Measurements from ENCODE around the gene HOXD1. TPM values are rescaled to one million over a fixed set of nuclear protein-coding genes. Genes with fewer than 3 reads are reported as not detected.

Gene HOXD1
- total RNA-seq, 1 donor from 2014 or later: 1.2 TPM

- DNase-seq (ENCODE audit: extremely low spot score in 2 of 2): no peak
- no peak for TF ChIP-seq POLR2A (IDR thresholded peaks at IDR 0.05)
- TF ChIP-seq POLR2AphosphoS5 (IDR thresholded peaks at IDR 0.05; ENCODE audit: insufficient read depth in 1 of 2, low read depth in 1 of 2): peak in 1 of 2 donors; percentile 47
- Histone ChIP-seq H3K36me3 (no peaks in the 10 kb centered on the region), H3K9me3 (no peaks in the 10 kb centered on the region), H3K4me1 (peaks cover 13% of the 10 kb centered on the region), H3K27me3 (no peaks in the 10 kb centered on the region), H3K4me3 (peak overlapping the region; percentile 17 to 32), H3K27ac (no peak overlapping the region)
- intact Hi-C loops (cut with DNase I): no loop called here
Measured at GRCh38 chr2:176178757-176179295, 9.6 kb upstream of the HOXD1 start.

- TF ChIP-seq CTCF (IDR thresholded peaks at IDR 0.05) (no peak), POLR2AphosphoS5 (IDR thresholded peaks at IDR 0.05; ENCODE audit: insufficient read depth in 1 of 2, low read depth in 1 of 2) (no peak), POLR2A (IDR thresholded peaks at IDR 0.05) (no peak)
- Histone ChIP-seq H3K27me3 (no peaks in the 10 kb centered on the region), H3K4me3 (no peak overlapping the region), H3K4me1 (peaks cover 13% of the 10 kb centered on the region), H3K36me3 (no peaks in the 10 kb centered on the region), H3K27ac (no peak overlapping the region), H3K9me3 (no peaks in the 10 kb centered on the region)
- DNase-seq (ENCODE audit: extremely low spot score in 2 of 2): no peak
- intact Hi-C loops (cut with DNase I): no loop called here
Measured at GRCh38 chr2:176181551-176181950, 6.9 kb upstream of the HOXD1 start.

GRCh38 chr2:176182671-176183070 lies 5.8 kb upstream of the HOXD1 start:
- Histone ChIP-seq H3K4me1 (peaks cover 15% of the 10 kb centered on the region), H3K4me3 (no peak overlapping the region), H3K27ac (no peak overlapping the region), H3K27me3 (no peaks in the 10 kb centered on the region), H3K36me3 (no peaks in the 10 kb centered on the region), H3K9me3 (no peaks in the 10 kb centered on the region)
- no peak for DNase-seq (ENCODE audit: extremely low spot score in 2 of 2)
- intact Hi-C loops (cut with DNase I): no loop called here
- TF ChIP-seq POLR2A (IDR thresholded peaks at IDR 0.05) (no peak), POLR2AphosphoS5 (IDR thresholded peaks at IDR 0.05; ENCODE audit: insufficient read depth in 1 of 2, low read depth in 1 of 2) (no peak), CTCF (IDR thresholded peaks at IDR 0.05) (no peak)

GRCh38 chr2:176184749-176185148 lies 3.7 kb upstream of the HOXD1 start:
- intact Hi-C loops (cut with DNase I): no loop called here
- H3K27ac ChIP-seq: no peak overlapping the region
- H3K27me3 ChIP-seq: peaks cover 15% of the 10 kb centered on the region

GRCh38 chr2:176186024-176186423 lies 2.4 kb upstream of the HOXD1 start:
- Histone ChIP-seq H3K27me3 (peaks cover 17% of the 10 kb centered on the region), H3K27ac (no peak overlapping the region), H3K36me3 (no peaks in the 10 kb centered on the region), H3K9me3 (no peaks in the 10 kb centered on the region), H3K4me1 (peaks cover 25% of the 10 kb centered on the region), H3K4me3 (no peak overlapping the region)
- DNase-seq (ENCODE audit: extremely low spot score in 2 of 2): no peak
- TF ChIP-seq POLR2A (IDR thresholded peaks at IDR 0.05) (no peak), CTCF (IDR thresholded peaks at IDR 0.05) (no peak), POLR2AphosphoS5 (IDR thresholded peaks at IDR 0.05; ENCODE audit: insufficient read depth in 1 of 2, low read depth in 1 of 2) (no peak)
- intact Hi-C loops (cut with DNase I): no loop called here

More at GRCh38 chr2:176184749-176185148, 3.7 kb upstream of the HOXD1 start:
- no peak overlapping the region for H3K4me3 ChIP-seq
- no peak for DNase-seq (ENCODE audit: extremely low spot score in 2 of 2)
- no peaks in the 10 kb centered on the region for H3K9me3 ChIP-seq
- H3K36me3 ChIP-seq: no peaks in the 10 kb centered on the region
- H3K4me1 ChIP-seq: peaks cover 23% of the 10 kb centered on the region
- TF ChIP-seq CTCF (IDR thresholded peaks at IDR 0.05) (no peak), POLR2A (IDR thresholded peaks at IDR 0.05) (no peak), POLR2AphosphoS5 (IDR thresholded peaks at IDR 0.05; ENCODE audit: insufficient read depth in 1 of 2, low read depth in 1 of 2) (no peak)

Data from vagina (tissue), 2 donors.